Tibial nerve (tissue), 4 donors: Measurements from ENCODE around the gene CHEK2. TPM values are rescaled to one million over a fixed set of nuclear protein-coding genes. Genes with fewer than 3 reads are reported as not detected.
"Not testable (repeated sequence)": the region's sequence is repeated elsewhere in the genome, so short reads cannot be mapped to it uniquely, and the experiment has no call there.

ENCODE experiments used
- DNase-seq, 2 donors: peaks; one replicate each; pipeline ENCODE4 v3.0.0-alpha.2; 2019; ENCODE audit warnings: low spot score in 2 of 2
- H3K27ac ChIP-seq, 4 donors: fragments of 200-600 bp; sonication (generic) in 3 of 4; one replicate each; pipeline ENCODE4 v1.5.1; 2017 to 2019; ENCODE audit warnings: mild to moderate bottlenecking in 1 of 4
- H3K27me3 ChIP-seq, 2 donors: fragments of 200-600 bp; sonication (generic) in 1 of 2; one replicate each; pipeline versions ENCODE4 v1.5.1 to v1.6.0; 2017 to 2019
- H3K36me3 ChIP-seq, 3 donors: fragments of 200-600 bp; sonication (generic); one replicate each; pipeline ENCODE4 v1.5.1; 2018 to 2019
- H3K4me1 ChIP-seq, 4 donors: fragments of 200-600 bp; sonication (generic) in 3 of 4; one replicate each; pipeline ENCODE4 v1.5.1; 2017 to 2019
- H3K4me3 ChIP-seq, 4 donors: fragments of 200-600 bp; sonication (generic) in 3 of 4; one replicate each; pipeline ENCODE4 v1.5.1; 2017 to 2019; ENCODE audit warnings: mild to moderate bottlenecking in 1 of 4, moderate library complexity in 1 of 4
- H3K9me3 ChIP-seq, 4 donors: fragments of 200-600 bp; sonication (generic) in 3 of 4; one replicate each; pipeline ENCODE4 v1.5.1; 2017 to 2019
- EP300 ChIP-seq, 2 donors: sonication (generic); formaldehyde crosslinking; IDR thresholded peaks; one replicate each; pipeline ENCODE4 v1.6.1; 2017; ENCODE audit warnings: antibody characterized with exemption in 2 of 2, mild to moderate bottlenecking in 1 of 2
- POLR2A ChIP-seq, 2 donors: fragments of 450-650 bp; IDR thresholded peaks; one replicate each; pipeline ENCODE4 v1.6.1; 2017; ENCODE audit warnings: antibody characterized with exemption in 2 of 2, mild to moderate bottlenecking in 2 of 2, moderate library complexity in 2 of 2
- WGBS, 2 donors: methylation state at CpG; one replicate each; pipeline ENCODE4 v1.1.5; 2018; 5-methylcytosine and 5-hydroxymethylcytosine counted together
- total RNA-seq, 4 donors: library from RNA; depleted of rRNA; stranded (reverse); fragments of >200 nt; gene quantifications; one replicate each; pipeline ENCODE4 v1.1.0, GENCODE V29; 2016
- TF ChIP-seq, protein P1 (sequence below), 5 experiments: fragments of 200-600 bp in 3 of 5; fragments of 450-650 bp in 2 of 5; sonication (generic) in 3 of 5; IDR thresholded peaks; one replicate each; pipeline ENCODE4 v1.5.1; 2016 to 2019; ENCODE audit warnings: antibody characterized with exemption in 5 of 5, mild to moderate bottlenecking in 3 of 5, moderate library complexity in 2 of 5

Gene CHEK2
- total RNA-seq, 4 donors from 2014 or later: 7.4 to 22.0 (median 13.1) TPM

DNA sequence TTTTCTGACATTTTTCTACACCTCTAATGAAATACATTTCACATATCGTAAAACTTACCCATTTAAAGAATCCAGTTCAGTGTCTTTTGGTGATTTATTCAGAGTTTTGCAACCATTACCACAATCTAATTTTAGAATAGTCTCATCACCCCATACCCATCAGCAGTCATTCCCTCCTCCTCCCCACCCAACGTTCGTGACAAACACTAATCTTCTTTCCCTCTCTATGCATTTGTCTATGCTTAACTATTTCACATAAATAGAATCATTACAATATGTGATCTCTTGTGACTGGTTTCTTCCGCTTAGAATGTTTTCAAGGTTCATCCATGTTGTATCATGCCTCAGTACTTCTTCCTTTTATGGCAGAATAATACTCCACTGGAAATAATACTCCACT is 71.5 kb downstream of the CHEK2 start:
- DNase-seq: no peak
- 90 to 92% methylated on average over 4 of the region's 4 CpGs for WGBS, 2 donors
- no peak overlapping the region for H3K27ac ChIP-seq
- no peaks in the 10 kb centered on the region for H3K27me3 ChIP-seq
- no peak overlapping the region for H3K4me3 ChIP-seq
- no peaks in the 10 kb centered on the region for H3K36me3 ChIP-seq
- TF ChIP-seq POLR2A (IDR thresholded peaks at IDR 0.05) (no peak), EP300 (IDR thresholded peaks at IDR 0.05) (no peak)
- TF ChIP-seq, protein P1, sequence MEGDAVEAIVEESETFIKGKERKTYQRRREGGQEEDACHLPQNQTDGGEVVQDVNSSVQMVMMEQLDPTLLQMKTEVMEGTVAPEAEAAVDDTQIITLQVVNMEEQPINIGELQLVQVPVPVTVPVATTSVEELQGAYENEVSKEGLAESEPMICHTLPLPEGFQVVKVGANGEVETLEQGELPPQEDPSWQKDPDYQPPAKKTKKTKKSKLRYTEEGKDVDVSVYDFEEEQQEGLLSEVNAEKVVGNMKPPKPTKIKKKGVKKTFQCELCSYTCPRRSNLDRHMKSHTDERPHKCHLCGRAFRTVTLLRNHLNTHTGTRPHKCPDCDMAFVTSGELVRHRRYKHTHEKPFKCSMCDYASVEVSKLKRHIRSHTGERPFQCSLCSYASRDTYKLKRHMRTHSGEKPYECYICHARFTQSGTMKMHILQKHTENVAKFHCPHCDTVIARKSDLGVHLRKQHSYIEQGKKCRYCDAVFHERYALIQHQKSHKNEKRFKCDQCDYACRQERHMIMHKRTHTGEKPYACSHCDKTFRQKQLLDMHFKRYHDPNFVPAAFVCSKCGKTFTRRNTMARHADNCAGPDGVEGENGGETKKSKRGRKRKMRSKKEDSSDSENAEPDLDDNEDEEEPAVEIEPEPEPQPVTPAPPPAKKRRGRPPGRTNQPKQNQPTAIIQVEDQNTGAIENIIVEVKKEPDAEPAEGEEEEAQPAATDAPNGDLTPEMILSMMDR (IDR thresholded peaks at IDR 0.05): no peak
- no peaks in the 10 kb centered on the region for H3K9me3 ChIP-seq
- peaks cover 0 to 6% (median 0%) of the 10 kb centered on the region in 4 donors for H3K4me1 ChIP-seq

DNA sequence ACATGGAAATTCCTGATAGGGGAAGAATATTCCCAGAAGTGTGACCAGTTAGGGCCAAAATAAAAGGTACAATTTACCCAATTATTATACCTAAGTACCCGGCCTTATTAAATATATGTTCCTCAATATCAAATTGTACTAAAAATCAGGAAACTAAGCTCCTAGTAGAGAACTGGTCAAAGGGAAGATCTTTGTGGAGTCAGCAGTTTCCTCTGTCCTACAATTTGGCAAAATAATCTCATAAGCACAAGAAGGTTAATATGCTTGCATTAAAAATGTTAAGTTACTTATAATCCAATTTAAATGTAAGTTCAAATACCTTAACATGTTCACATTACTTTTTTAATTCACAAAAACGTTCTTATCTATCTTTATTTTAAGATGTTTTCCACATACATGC is 72.2 kb downstream of the CHEK2 start:
- peaks cover 0 to 6% (median 0%) of the 10 kb centered on the region in 4 donors for H3K4me1 ChIP-seq
- no peak for DNase-seq
- H3K36me3 ChIP-seq: no peaks in the 10 kb centered on the region
- H3K27me3 ChIP-seq: no peaks in the 10 kb centered on the region
- no peak overlapping the region for H3K4me3 ChIP-seq
- H3K27ac ChIP-seq: no peak overlapping the region
- H3K9me3 ChIP-seq: no peaks in the 10 kb centered on the region
- WGBS, 2 donors: 77 to 82% methylated on average over 2 of the region's 2 CpGs
- TF ChIP-seq POLR2A (IDR thresholded peaks at IDR 0.05) (no peak), EP300 (IDR thresholded peaks at IDR 0.05) (no peak)
- TF ChIP-seq, protein P1 (IDR thresholded peaks at IDR 0.05): no peak

DNA sequence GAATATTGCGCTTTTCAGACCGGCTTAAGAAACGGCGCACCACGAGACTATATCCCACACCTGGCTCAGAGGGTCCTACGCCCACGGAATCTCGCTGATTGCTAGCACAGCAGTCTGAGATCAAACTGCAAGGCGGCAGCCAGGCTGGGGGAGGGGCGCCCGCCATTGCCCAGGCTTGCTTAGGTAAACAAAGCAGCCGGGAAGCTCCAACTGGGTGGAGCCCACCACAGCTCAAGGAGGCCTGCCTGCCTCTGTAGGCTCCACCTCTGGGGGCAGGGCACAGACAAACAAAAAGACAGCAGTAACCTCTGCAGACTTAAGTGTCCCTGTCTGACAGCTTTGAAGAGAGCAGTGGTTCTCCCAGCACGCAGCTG is 78.1 kb downstream of the CHEK2 start:
- not testable (repeated sequence) for H3K27me3 ChIP-seq, H3K4me1 ChIP-seq, H3K36me3 ChIP-seq, H3K4me3 ChIP-seq, DNase-seq, H3K9me3 ChIP-seq, H3K27ac ChIP-seq
- no CpG with 5 or more reads among the region's 13 CpGs for WGBS, 2 donors

DNA sequence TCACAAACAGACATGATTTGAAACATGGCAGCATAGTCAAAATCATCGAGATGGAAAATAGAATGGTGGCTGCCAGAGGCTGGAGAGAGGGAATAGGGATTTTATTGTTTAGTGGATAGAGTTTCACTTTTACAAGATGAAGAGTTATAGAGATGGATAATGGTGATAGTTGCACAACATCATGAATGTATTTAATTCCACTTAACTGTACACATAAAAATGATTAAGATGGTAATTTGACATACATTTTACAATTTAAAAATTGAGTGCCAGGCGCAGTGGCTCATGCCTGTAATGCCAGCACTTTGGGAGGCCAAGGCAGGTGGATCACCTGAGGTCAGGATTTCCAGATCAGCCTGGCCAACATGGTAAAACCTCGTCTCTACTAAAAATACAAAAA is 83.2 kb downstream of the CHEK2 start:
- no peak overlapping the region for H3K27ac ChIP-seq
- TF ChIP-seq POLR2A (IDR thresholded peaks at IDR 0.05) (no peak), EP300 (IDR thresholded peaks at IDR 0.05) (no peak)
- TF ChIP-seq, protein P1 (IDR thresholded peaks at IDR 0.05): no peak
- no peak overlapping the region for H3K4me3 ChIP-seq
- no peaks in the 10 kb centered on the region for H3K4me1 ChIP-seq
- H3K27me3 ChIP-seq: no peaks in the 10 kb centered on the region
- DNase-seq: no peak
- 72 to 78% methylated on average over 3 of the region's 3 CpGs for WGBS, 2 donors
- H3K36me3 ChIP-seq: peaks cover 0 to 8% (median 0%) of the 10 kb centered on the region in 3 donors
- H3K9me3 ChIP-seq: no peaks in the 10 kb centered on the region

DNA sequence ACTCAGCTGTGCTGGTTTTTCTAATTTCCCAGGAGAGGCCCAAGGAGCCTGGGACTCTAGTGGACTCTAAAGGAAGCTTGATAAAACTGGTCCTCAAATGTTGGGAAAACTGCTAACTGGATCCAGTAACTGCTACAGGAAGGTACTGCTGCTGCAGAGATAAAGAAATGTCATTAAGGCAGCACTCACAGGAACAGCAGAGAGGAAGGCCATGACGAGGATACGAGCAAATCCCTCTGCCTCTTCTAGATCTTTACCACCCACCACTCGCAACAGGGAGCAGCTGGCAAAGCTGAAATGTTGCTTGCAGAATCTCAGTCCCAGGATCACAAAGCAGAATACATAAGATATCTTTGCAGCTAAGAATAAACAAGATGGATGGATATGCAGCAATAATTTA is 85.4 kb downstream of the CHEK2 start:
- Histone ChIP-seq H3K27me3 (no peaks in the 10 kb centered on the region), H3K4me3 (no peak overlapping the region), H3K36me3 (peaks cover 0 to 19% (median 0%) of the 10 kb centered on the region in 3 donors), H3K9me3 (peaks cover 0 to 8% (median 0%) of the 10 kb centered on the region in 4 donors), H3K4me1 (no peaks in the 10 kb centered on the region), H3K27ac (no peak overlapping the region)
- WGBS, 2 donors: 72 to 80% methylated on average over 3 of the region's 3 CpGs
- DNase-seq: no peak
- TF ChIP-seq EP300 (IDR thresholded peaks at IDR 0.05) (no peak), POLR2A (IDR thresholded peaks at IDR 0.05) (no peak)

DNA sequence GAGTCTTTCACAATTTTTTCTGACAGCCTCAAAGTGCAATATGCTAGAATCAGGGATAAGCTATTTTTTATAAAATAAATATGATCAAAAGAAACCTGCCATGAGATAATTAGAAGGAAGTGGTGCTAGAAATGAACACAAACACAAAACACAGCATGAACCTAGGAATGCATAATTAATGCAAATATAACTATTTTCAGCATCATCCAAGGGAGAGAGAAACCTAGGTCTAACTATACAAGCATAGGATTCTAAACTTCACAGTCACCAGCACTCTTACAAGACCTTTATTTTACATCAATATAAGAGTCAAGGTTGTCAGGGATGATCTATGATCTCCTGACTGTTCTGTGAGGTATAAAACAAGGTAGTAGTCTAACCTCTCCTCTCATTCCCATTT is 91.2 kb downstream of the CHEK2 start:
- no peaks in the 10 kb centered on the region for H3K27me3 ChIP-seq
- peaks cover 0 to 8% (median 0%) of the 10 kb centered on the region in 4 donors for H3K9me3 ChIP-seq

More for the DNA sequence above, 91.2 kb downstream of the CHEK2 start:
- TF ChIP-seq, protein P1 (IDR thresholded peaks at IDR 0.05): no peak
- TF ChIP-seq POLR2A (IDR thresholded peaks at IDR 0.05): no peak
- no peak for TF ChIP-seq EP300 (IDR thresholded peaks at IDR 0.05)
- Histone ChIP-seq H3K27ac (no peak overlapping the region), H3K4me3 (no peak overlapping the region), H3K36me3 (peaks cover 0 to 19% (median 0%) of the 10 kb centered on the region in 3 donors), H3K4me1 (no peaks in the 10 kb centered on the region)
- no peak for DNase-seq
